A673 (cell line): ENCODE measurements around the gene ACKR2. TPM values are rescaled to one million over a fixed set of nuclear protein-coding genes. Genes with fewer than 3 reads are reported as not detected.
"Not testable (repeated sequence)": the region's sequence is repeated elsewhere in the genome, so short reads cannot be mapped to it uniquely, and the experiment has no call there.

Source experiments
- BruUV-seq: library from RNA; stranded (reverse); fragments of 400-500 nt; replicated peaks from 2 replicates; lab custom pipeline; 2021; lab: Mats Ljungman, UMichigan
- CTCF ChIA-PET: fragments of 300-600 bp; sonication (Branson Sonifier 250); formaldehyde crosslinking; loops from one replicate; lab custom pipeline; 2022; ENCODE audit warnings: antibody characterized with exemption; lab: Charles Lee
- POLR2A ChIA-PET: fragments of 300-600 bp; sonication (Branson Sonifier 250); formaldehyde crosslinking; loops from one replicate; lab custom pipeline; 2022; ENCODE audit warnings: antibody characterized with exemption; ENCODE audit not compliant: low non-redundant PET; lab: Charles Lee
- DNase-seq: peaks from one replicate; pipeline ENCODE4 v3.0.0-alpha.2; 2015; ENCODE audit warnings: low spot score
- H3K27ac ChIP-seq: fragments of 200-600 bp; sonication (generic); 2 replicates; pipeline ENCODE4 v1.5.1; 2016; ENCODE audit warnings: mixed run types, low read depth, mild to moderate bottlenecking, mixed read lengths, antibody characterized with exemption, low read length; ENCODE audit not compliant: poor library complexity, severe bottlenecking
- H3K27me3 ChIP-seq: fragments of 200-600 bp; sonication (generic); replicated peaks from 2 replicates; pipeline ENCODE4 v1.6.1; 2017; ENCODE audit warnings: mixed run types, low read depth, mild to moderate bottlenecking, mixed read lengths, antibody characterized with exemption, low read length; ENCODE audit not compliant: insufficient read depth, poor library complexity
- H3K36me3 ChIP-seq: fragments of 200-600 bp; sonication (generic); 2 replicates; pipeline ENCODE4 v1.6.1; 2016; ENCODE audit warnings: mixed run types, mild to moderate bottlenecking, mixed read lengths, antibody characterized with exemption, low read length; ENCODE audit not compliant: insufficient read depth, poor library complexity, severe bottlenecking
- H3K4me1 ChIP-seq: fragments of 200-600 bp; sonication (generic); 2 replicates; pipeline ENCODE4 v1.6.1; 2017; ENCODE audit warnings: mixed run types, mild to moderate bottlenecking, mixed read lengths, antibody characterized with exemption, low read length; ENCODE audit not compliant: insufficient read depth, poor library complexity, severe bottlenecking
- H3K4me3 ChIP-seq: fragments of 200-600 bp; sonication (generic); 2 replicates; pipeline ENCODE4 v1.5.1; 2016; ENCODE audit warnings: low read depth, mixed run types, mild to moderate bottlenecking, mixed read lengths, low read length; ENCODE audit not compliant: poor library complexity, severe bottlenecking
- H3K9me3 ChIP-seq: fragments of 200-600 bp; sonication (generic); 2 replicates; pipeline ENCODE4 v1.6.1; 2016; ENCODE audit warnings: mixed run types, low read depth, mild to moderate bottlenecking, mixed read lengths, antibody characterized with exemption, low read length; ENCODE audit not compliant: poor library complexity, severe bottlenecking
- CTCF ChIP-seq: fragments of 300-800, 200-600 bp; sonication (generic); conservative IDR thresholded peaks from 2 replicates; pipeline ENCODE4 v1.5.1; 2017; ENCODE audit warnings: low read depth, mild to moderate bottlenecking, antibody characterized with exemption, low read length, moderate library complexity, mixed read lengths
- EZH2 ChIP-seq: fragments of 200-600 bp; sonication (generic); IDR thresholded peaks from 2 replicates; pipeline ENCODE4 v1.6.1; 2017; ENCODE audit warnings: borderline replicate concordance, low read depth, mild to moderate bottlenecking, mixed read lengths, antibody characterized with exemption, low read length; ENCODE audit not compliant: poor library complexity, severe bottlenecking
- intact Hi-C: fragments of 100-400 bp; cut with micrococcal nuclease; formaldehyde crosslinking; loops from one replicate; pipeline ENCODE4 v1.10.0; 2022; ENCODE audit not compliant: unreplicated experiment
- total RNA-seq: library from RNA; stranded (reverse); gene quantifications from 2 replicates; pipeline ENCODE4 v1.2.3, GENCODE V29; 2021

ACKR2 gene
- total RNA-seq, 1 experiment from 2014 or later = not detected

- intact Hi-C loops = loop anchor here (1.0 kb wide), 1 partner anchor 100 kb away; no protein-coding TSS in a partner anchor
- Histone ChIP-seq H3K4me3 (peak overlapping the region; percentile 45), H3K36me3 (no peaks in the 10 kb centered on the region), H3K27me3 (no peaks in the 10 kb centered on the region), H3K27ac (no peak overlapping the region), H3K4me1 (no peaks in the 10 kb centered on the region), H3K9me3 (no peaks in the 10 kb centered on the region)
- DNase-seq = peak; percentile 79
- ChIA-PET CTCF (no interaction called here), POLR2A (no interaction called here)
- BruUV-seq = no TSS peak
- no peak for TF ChIP-seq EZH2
- TF ChIP-seq CTCF = peak; percentile 71
These were observed 71.6 kb downstream of the ACKR2 start for GRCh38 chr3:42880601-42881451.

- DNase-seq, H3K27ac ChIP-seq, POLR2A ChIA-PET, CTCF ChIA-PET, intact Hi-C loops, H3K4me3 ChIP-seq, H3K4me1 ChIP-seq, BruUV-seq, H3K36me3 ChIP-seq, H3K27me3 ChIP-seq, H3K9me3 ChIP-seq: not testable (repeated sequence)
These were observed 74.1 kb downstream of the ACKR2 start for GRCh38 chr3:42883251-42883930.

GRCh38 chr3:42884324-42884723, 75.1 kb downstream of the ACKR2 start:
- DNase-seq = no peak
- Histone ChIP-seq H3K27ac (no peak overlapping the region), H3K9me3 (no peaks in the 10 kb centered on the region), H3K36me3 (no peaks in the 10 kb centered on the region), H3K27me3 (no peaks in the 10 kb centered on the region), H3K4me1 (no peaks in the 10 kb centered on the region), H3K4me3 (no peak overlapping the region)
- TF ChIP-seq CTCF (no peak), EZH2 (no peak)
- ChIA-PET CTCF (no interaction called here), POLR2A (no interaction called here)
- no TSS peak for BruUV-seq
- intact Hi-C loops = no loop called here
